G401.6 (cell line): Measurements from ENCODE around the gene GATD1.
"Not testable (repeated sequence)": the region's sequence is repeated elsewhere in the genome, so short reads cannot be mapped to it uniquely, and the experiment has no call there.

Experiments
- FAIRE-seq: peaks from 2 replicates; lab custom pipeline; 2012; peaks lifted over from hg19 to GRCh38; lab: Jason Lieb, UNC

GATD1 gene

GRCh38 chr11:763073-763463 is 14.2 kb downstream of the GATD1 start:
- no peak for FAIRE-seq

DNA sequence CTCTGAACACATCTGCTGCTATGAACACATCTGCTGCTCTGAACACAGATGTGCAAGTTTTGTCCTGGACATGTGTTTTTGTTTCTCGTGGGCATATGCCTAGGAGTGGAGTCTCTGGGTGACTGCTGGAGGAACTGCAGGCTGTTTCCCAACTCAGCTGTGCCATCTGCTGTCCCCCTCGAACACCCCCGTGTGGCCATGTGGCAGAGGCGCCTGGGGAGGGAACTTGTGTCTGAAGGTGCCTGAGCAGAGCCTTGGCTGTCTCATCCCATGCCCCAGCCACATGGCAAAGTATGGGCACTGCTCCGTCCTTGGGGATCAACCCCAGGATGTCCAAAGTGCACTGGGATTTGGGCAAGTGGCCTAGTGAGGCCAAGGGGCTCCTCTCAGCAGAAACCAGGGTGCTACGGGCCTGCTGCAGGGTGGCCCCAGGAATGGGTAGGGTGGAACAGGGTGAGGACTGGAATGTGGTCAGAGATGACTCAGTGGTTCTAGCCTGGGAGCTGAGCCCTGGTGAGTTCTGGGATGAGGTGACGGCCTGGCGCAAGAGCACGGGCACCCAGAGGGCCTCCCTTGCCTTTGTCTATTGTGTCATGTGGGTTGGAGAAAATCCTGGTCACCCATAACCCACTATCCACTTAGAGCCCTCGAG is 14.7 kb downstream of the GATD1 start:
- FAIRE-seq = no peak

DNA sequence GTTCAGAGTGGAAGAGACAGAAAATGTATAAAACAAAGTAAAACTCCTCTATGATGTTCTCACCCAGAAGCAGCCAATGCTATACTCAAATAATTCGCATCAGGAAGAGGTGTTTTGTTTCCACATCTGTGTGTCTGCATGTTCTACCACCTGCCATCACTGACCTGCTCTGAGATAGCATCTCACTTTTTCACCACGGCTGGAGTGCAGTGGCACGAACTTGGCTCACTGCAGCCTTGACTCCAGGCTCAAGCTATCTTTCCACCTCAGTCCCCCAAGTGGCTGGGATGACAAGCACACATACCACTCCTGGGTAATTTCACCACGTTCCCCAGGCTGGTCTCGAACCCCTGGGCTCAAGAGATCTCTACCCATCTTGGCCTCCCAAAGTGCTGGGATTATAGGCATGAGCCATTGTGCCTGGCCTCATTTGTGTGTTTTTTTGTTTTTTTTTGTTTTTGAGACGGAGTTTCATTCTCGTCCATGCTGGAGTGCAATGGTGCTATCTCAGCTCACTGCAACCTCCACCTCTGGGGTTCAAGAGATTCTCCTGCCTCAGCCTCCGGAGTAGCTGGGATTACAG is 15.7 kb downstream of the GATD1 start:
- FAIRE-seq = no peak

- no peak for FAIRE-seq
Observed at GRCh38 chr11:760236-760635, 17.1 kb downstream of the GATD1 start.

GRCh38 chr11:749731-750130 is 27.6 kb downstream of the GATD1 start:
- no peak for FAIRE-seq

DNA sequence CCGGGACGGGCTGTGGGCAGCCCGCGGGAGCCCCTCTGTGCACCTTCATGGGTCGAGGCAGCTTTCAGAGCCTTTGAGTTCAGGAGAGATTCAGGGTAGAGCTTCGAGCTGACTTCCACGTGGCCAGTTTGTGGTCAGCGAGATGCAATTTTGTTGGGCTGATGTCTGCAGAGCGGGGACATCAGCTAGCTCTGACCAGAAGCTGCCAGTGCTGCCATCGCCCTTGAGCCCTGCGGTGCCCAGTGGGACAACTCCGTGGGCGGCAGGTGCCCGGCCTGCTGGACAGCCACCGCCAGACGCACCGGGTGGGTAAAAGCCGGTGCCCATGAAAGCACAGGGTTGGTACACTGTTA is 29.3 kb downstream of the GATD1 start:
- no peak for FAIRE-seq

DNA sequence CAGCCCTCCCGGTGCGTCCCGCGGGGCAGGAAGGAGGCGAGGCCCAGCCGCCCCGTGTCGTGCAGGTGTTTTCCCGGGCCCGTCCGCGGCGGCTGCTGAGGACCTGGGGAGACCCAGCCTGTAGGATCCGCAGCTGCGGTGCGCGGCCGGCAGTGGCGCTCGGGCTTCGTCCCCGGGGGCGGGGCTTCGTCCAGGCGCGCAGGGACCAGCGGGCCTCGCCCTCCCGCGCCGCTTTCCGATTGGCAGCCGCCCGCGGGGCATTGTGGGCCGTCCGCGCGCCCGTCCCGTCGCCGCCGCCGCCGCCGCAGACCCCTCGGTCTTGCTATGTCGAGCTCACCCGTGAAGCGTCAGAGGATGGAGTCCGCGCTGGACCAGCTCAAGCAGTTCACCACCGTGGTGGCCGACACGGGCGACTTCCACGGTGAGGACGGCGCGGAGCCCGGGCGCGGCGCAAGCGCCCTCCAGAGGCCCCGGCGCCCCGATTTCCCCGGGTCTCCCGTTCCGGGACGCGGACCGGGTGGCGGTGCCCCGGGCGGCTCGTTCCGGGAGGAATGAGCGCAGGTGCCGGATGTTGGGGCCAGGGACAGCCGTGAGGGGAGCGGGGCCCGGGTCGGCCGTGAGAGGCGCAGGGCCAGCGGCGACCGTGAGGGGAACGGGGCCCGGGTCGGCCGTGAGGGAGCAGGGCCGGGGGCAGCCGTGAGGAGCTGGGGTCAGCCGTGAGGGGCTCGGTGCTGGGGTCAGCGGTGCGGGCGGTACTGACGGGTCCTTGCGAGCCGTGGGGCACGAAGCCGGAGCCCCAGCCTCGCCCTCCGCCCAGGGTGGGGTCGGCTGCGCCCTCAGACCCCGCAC is 29.9 kb downstream of the GATD1 start, which contains the start of gene TALDO1:
TSS of gene TALDO1 (plus strand) at position 307 of the 849 bp plus-strand sequence. CDS start at position 325, 18 bp downstream.
- no peak for FAIRE-seq

- FAIRE-seq = no peak
Observed at GRCh38 chr11:746289-747157, 30.8 kb downstream of the GATD1 start.

GRCh38 chr11:745428-745827 is 31.9 kb downstream of the GATD1 start:
- FAIRE-seq = no peak

- FAIRE-seq = no peak
Observed at GRCh38 chr11:742571-743201, 34.6 kb downstream of the GATD1 start.

DNA sequence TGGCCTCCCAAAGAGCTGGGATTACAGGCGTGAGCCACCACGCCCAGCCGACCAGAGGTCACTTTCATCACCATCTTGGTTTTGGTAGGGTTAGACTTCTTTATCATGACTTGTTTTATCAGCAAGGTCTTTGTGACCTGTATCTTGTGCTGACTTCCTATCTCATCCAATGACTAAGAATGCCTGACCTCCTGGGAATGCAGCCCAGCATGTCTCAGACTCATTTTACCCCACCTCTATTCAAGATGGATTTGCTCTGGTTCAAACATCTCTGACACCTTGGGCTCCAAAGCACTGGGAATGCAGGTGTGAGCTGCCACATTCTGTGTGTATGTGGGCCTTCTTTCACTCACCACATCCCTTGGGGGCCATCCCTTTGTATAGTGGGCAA is 35.1 kb downstream of the GATD1 start:
- no peak for FAIRE-seq

DNA sequence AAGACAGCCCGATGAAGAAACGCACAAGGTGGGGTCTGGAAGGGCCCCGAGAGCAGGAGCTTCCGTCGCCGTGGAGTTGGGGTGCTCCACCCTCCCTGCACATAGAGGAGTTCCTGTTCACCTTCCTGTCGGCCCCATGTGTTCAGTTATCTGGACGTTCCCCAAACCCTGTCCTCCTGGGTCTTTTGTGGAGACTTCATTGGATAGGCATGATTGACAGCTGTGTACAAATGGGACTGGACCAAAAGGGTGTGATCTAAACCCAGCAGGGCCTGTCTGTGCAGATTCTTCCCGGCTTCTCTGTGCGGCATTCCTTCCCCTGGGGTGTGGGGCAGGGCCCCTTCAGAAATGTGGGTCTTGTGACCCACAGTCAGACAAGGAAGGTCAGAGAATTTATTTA is 39.4 kb downstream of the GATD1 start:
- not testable (repeated sequence) for FAIRE-seq

DNA sequence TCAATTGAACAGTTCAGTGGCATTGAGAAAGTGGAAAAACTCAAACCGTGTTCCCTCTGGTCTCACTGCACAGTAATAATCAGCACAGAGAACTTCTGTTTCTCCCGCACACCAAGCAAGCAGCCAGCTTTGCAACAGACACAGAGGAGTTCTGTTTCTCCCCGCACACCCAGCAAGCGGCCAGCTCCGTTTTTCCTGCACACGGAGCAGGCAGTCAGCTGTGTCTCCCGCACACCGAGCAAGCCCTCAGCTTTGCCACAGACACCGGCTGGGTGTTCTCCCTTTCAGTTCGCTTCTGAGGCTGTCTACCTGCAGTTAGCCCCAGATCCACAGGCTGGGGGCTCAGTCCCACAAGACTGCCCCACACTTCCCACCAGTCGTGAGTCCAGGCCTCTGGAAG is 39.9 kb downstream of the GATD1 start:
- FAIRE-seq = no peak

DNA sequence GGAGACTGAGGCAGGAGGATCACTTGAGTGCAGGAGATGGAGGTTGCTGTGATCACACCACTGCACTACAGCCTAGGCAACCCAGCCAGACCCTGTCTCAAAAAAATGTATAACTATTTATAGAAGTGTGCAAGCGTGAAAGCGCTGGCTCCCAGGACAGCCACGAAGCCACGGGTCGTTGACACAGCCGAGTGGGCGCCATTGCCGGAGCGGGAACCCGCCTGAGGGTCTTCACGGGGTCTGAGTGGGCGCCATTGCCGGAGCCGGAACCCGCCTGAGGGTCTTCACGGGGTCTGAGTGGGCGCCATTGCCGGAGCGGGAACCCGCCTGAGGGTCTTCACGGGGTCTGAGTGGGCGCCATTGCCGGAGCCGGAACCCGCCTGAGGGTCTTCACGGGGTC is 42.7 kb downstream of the GATD1 start:
- FAIRE-seq = not testable (repeated sequence)

DNA sequence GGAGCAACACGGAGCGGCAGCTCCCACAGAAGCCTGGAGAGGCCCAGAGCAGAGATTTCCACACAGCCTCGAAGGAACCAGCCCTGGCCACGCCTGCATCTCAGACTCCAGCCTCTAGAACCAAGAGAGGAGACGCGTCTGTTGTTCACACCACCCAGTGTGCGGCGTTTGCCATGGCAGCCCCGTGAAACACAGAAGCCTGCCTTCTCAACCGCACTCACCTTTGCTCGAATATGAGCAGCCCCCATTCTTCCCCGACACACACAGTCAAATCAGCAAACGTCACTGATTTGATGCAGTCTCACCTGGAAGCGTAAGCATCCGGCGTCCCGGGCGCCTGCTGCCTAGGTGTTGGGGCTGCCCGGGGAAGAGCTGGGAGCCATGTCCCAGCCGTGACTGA is 44.2 kb downstream of the GATD1 start:
- no peak for FAIRE-seq

DNA sequence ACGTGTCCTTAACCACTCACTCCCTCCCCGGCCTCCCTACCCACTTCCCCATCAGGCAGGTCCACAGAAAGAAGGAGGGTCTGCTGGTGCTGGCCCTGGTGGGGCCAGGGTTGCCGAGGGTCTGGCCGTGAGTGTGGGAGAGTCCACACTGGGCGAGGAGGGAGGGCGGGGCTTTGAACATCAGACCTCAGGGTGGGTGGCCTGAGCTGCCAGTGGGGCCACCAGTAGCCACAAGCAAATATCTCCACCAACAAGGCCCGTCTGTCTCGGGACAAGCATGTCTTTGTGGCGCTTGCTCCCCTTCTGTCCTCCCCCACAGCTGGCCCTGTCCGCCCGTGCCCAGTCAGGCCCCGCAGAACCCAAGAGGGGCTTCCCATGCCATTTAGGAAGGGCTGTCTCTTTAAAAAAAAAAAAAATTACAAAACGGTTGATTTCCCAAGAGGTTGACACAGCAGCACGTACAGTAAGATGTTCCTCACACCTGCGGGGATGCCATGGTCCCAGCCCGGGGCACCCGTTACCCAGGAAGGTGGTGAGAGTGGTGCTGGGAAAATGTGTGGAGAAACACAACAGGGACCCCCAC is 47.7 kb downstream of the GATD1 start:
- FAIRE-seq = no peak

GRCh38 chr11:728901-729491 is 48.3 kb downstream of the GATD1 start:
- no peak for FAIRE-seq

GRCh38 chr11:727859-728748 is 49.2 kb downstream of the GATD1 start:
- FAIRE-seq = peak; percentile 49

GRCh38 chr11:727281-727701 is 50.0 kb downstream of the GATD1 start:
- FAIRE-seq = no peak
